GM15510 (cell line): Measurements from ENCODE around the gene PROX1.

Source experiments
- POLR2A ChIP-seq: IDR thresholded peaks from 3 replicates; pipeline ENCODE4 v1.6.1; 2011; ENCODE audit warnings: borderline replicate concordance; ENCODE audit not compliant: insufficient read length; ENCODE audit errors: extremely low read depth

PROX1 gene

GRCh38 chr1:214058076-214058475 is 70.3 kb downstream of the PROX1 start:
- TF ChIP-seq POLR2A: no peak

DNA sequence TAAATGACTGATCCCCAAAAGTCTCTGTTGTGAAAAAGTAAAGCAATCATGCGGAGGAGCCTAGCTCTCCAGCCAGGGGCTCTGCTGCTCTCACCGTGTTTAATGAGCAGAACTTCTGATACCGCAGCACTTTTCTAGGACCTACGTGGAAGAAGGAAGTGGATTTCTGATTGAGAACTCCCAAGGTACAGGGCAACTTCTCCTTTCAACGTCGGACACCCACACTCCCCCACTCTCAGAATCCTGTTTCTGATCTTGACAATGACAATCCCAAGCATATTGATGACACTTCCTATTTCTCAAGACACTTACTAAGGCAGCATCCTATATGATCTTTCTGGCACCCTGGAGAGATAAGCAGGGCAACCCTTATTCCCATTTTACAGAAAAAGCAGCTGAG is 78.4 kb downstream of the PROX1 start:
- no peak for TF ChIP-seq POLR2A

DNA sequence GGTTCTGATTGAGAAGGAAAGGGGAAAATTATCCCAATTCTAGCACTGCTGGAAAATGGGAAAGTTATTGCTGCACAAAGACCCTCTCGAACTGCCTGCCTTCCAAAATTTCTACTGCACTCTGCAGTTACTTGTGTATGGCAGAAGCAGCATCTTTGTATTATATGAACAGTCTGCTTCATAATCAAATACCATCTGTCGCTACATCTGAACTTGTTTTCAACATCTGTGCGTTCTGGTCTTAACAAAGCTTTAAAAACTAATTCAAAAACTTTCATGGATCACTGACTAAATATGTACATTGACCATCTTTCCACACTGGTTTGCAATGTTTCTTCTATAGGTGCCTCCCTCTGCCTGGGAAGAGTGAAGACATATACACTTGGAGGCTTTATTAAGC is 79.2 kb downstream of the PROX1 start:
- no peak for TF ChIP-seq POLR2A

- TF ChIP-seq POLR2A: no peak
Observed at GRCh38 chr1:214067397-214067796, 79.6 kb downstream of the PROX1 start.

- no peak for TF ChIP-seq POLR2A
Observed at GRCh38 chr1:214067853-214068703, 80.3 kb downstream of the PROX1 start.

GRCh38 chr1:214068979-214069378 is 81.2 kb downstream of the PROX1 start:
- no peak for TF ChIP-seq POLR2A

DNA sequence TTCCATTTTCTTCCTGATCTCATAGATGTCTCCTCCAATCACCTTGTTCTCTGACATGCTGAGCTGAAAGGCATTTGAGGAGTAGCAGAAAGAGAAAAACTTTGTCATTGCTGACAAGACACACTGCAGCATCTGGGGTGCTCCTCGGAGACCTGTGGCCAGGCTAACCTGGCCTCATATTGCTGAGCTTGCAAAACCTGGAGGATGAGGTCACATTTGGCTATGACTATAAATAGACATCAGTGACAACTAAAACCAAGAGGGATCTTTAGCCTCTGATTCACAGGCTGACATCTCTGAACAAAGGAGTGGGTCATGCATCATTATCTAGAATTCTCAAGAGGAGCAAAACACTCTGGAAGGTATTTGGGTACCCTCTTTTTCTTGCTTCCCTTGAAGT is 83.7 kb downstream of the PROX1 start:
- TF ChIP-seq POLR2A: no peak

DNA sequence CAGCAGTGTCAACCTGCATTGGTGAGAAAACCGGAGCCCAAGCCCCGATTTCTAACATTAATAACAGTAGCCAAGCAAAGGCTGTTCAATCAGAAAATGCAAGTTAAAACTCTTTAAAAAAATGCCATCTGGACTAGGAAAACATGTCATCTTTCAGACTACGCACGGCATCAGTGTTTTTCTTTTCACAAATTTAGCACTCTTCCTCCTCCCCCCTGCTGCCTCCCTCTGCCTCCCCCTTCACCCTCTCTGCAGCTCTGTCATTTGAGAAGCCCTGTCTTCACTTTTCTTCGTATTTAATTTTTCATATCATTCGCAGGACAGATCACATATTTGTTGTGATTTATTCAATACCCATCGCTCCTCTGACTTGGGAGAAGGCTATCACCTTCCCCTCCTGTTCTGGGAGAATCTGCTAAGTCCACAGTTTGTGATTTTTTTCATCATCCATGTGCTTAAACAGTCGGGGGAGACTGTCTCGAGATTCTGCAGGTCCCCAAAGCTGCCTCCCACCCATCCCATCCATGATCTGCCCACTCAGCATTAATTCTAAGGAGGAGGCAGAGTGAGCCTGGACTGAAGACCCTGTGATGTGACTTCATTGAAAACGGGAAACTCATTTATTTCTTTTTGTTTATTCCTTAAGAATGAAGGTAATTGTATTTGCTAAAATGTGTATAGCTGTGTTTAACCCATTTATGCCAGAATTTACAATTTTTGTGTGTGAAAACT is 84.8 kb downstream of the PROX1 start:
- TF ChIP-seq POLR2A: no peak

DNA sequence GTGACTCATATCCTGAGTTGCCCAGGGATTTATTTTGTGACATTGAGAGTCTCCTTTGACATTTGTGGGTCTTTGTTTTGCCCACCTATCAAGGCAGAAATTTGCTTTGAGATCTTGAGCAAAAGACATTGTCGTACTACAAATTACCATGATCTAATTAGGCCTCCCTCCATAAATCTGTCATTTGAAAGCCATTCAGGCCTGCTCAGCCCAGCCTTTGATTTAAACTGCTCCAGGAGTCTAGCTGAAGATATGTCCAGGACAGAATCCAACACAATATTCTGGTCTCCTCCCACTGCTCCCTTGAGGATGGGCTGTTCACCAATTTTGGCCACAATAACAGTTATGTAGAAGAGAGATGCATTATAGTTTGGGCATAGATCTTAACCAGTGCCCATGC is 86.7 kb downstream of the PROX1 start:
- TF ChIP-seq POLR2A: no peak

- TF ChIP-seq POLR2A: no peak
Observed at GRCh38 chr1:214075305-214075998, 87.7 kb downstream of the PROX1 start.

DNA sequence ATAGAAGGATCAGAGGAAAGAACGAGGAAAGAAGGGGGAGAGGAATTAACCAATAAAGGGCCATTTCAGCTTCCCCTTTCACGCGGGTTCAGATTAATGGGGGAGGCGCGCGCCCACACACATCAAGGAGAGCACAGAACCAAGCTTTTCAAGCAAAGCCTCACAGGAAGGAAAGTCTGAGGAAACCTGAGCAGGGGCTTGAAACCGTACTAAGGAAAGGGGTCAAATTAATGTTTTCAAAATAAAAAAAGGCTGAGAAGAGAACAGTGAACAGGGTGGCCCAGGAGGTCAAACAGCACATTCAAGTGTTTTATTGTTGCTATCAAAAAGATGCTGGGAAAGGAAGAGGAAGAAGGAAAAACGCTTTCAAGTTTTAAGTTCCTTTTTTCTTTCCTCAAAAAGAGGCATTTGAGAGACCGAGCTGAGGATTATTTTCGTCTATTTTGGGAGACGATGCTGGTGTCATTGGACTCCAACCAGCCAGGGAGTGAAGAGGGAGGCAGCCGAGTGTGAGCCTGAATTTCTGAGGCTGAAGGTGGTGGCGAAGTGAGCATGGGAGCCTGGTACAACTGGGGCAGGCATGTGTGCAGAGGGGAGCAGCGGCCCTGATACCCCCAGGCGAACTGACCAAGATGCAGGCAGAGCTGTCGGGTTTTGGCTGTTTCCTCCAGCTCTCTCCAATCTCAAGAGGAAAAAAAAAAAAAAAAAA is 88.4 kb downstream of the PROX1 start:
- no peak for TF ChIP-seq POLR2A

- TF ChIP-seq POLR2A: no peak
Observed at GRCh38 chr1:214076708-214077065, 88.9 kb downstream of the PROX1 start.

GRCh38 chr1:214078950-214079349 is 91.2 kb downstream of the PROX1 start:
- TF ChIP-seq POLR2A: no peak

- no peak for TF ChIP-seq POLR2A
Observed at GRCh38 chr1:214085325-214085724, 97.6 kb downstream of the PROX1 start.

GRCh38 chr1:214086945-214087344 is 99.2 kb downstream of the PROX1 start:
- no peak for TF ChIP-seq POLR2A
